NCI-H146 (cell line): ENCODE measurements around the gene TACR1.

Experiments
- DNase-seq: peaks from one replicate; lab custom pipeline; 2025; lab: John Stamatoyannopoulos, UW

Gene TACR1

GRCh38 chr2:75047189-75047991 is 151.9 kb downstream of the TACR1 start:
- DNase-seq = no peak

GRCh38 chr2:75045526-75046050 is 153.7 kb downstream of the TACR1 start:
- no peak for DNase-seq

DNA sequence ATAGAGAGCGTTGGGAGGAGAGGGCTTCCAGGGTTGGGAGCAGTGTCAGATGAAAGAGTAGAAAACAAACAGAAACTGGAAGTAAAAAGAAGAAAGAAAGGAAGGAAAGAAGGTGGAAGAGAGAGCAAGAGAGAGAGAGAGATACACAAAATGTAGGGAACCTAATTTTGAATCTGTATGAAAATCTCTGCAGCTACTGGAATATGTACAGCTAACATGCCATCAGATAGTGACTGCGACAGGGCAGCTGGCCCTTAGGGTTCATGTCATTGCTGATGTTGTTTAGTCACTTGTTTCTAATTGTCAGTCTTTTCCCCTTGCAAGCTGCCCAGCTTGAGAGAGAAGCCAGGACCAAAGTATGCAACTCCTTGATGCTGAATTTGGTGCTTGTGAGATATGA is 155.0 kb downstream of the TACR1 start:
- DNase-seq = no peak

DNA sequence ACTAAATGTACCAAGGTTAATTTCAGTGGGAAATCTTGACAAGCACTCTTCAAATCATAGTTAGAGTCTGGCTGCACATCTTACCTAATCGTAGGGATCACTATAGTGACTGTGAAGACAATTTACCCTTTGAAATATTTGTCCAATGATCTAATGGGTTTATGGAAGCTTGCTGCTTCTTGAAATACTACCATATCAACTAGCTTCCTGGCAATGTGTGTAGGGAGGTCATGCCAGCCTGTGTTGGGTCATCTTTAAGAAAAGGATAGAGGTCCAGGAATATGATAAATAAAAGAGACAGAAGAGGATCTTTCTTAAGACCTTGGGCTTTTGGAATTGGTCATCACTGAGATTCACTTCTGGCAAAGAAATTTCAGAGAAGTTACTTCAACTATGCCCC is 156.5 kb downstream of the TACR1 start:
- no peak for DNase-seq

- DNase-seq = no peak
These were observed 157.4 kb downstream of the TACR1 start for GRCh38 chr2:75041731-75042600.

- DNase-seq = no peak
These were observed 158.1 kb downstream of the TACR1 start for GRCh38 chr2:75041226-75041625.

DNA sequence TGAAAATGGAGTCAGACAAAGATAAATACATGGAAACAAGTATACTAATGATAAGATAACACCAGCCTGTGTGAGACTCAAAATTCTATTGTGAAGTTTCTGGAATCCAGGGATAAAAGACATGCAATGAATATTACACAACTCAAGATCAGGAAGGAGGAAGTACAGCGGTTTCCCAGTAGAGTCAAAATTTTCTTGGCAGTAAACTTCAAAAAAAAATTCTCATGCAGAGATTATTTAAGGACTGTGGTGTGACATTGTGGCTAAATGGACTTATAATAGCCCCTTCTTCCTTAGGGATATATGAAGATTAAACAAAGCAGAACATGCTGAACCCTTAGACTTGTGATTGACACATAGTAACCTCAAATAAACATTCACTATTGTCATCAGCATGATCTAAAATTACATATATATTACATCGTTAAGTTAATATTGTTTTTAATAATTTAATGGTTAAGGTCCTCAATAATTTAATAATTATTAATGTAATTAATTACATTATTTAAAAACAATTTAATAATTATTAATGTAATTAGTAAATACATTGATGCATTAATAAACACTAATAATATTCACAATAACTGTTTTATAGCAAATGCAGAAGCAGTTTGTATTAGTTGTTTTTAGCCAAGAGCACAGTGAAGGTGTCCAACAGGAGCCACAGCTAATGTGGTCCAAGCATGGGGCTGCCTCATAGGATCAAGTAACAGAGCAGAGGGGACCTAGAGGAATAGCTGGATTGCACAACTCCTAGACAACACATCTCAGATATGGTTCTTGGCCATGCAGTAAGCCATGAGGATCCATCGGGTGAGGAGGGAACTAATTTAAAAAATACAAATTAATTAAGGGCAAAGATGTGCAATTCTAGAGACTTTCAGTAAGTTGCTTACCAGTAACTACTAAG is 163.6 kb downstream of the TACR1 start:
- DNase-seq = no peak

DNA sequence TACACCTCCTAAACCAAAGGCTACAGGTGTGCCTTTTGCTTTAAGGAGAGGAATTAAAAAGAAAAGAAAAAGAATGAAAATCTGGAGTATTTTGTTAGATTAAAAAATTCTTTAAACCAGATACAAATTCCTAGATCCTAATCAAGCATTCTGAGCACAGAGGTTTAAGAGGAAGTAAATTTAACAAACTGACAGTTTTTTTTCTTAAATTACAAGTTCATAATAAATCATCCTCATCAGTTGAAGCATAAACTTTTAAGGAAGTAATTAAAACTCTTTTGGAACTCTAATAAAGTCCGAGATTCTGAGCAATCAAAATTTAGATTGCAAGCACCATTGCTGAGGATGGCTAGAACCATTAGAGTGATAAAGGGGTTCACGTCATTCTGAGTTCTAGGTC is 165.8 kb downstream of the TACR1 start:
- DNase-seq = no peak

DNA sequence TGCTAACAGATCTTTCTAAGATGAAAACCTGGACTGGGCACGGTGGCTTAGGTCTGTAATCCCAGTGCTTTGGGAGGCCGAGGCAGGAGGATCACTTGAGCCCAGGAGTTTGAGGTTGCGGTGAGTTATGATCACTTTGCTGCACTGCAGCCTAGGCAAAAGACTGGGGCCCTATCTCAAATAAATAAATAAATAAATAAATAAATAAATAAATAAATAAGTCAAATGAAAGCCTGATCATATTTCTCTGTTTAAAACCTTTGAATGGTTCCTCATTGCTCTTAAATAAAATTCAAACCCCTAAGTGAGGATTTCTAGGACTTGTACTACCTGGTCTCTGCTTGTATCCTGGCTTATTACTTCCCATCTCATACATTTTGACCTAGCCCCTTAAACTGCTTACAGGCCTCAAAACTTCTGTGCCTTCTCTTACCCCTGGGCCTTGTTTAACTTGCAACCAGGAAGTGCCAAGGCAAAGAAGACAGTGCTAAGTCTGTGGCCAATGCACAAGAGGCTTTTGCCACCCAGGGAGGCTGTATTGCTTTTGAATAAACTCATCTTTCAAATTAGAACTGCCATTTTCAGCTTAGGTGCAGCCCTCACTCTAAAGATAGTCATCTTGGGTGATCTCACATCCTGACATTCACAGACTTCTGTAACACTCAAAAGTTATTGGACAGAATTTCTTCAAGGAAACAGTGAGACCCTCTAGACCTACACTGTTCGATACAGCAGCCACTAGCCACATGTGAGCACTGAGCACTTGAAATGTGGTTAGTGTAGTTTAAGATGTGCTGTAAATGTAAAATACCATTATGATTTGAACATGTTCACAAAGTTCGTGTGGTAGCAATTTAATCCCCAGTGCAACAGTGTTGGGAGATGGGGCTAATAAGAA is 167.2 kb downstream of the TACR1 start:
- DNase-seq = no peak

DNA sequence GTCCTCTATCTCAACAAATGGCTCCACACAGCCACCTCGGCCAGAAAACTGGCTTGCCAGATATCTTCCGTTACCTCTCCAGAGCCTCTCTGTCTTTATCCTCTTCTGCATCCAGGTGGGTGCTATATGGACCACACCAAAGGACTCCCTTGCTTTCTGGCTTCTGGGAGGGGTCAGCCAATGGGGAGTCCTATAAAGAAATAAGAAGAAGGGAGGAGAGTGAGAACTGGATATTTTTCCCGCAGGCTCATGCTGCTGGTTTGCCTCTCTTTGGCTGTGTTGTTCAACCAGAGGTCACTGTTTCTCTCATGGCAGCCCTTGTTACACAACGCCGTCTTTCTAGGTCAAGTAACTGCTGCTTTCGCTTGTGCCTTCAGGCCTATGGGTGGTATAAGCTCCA is 168.1 kb downstream of the TACR1 start:
- DNase-seq = no peak

- DNase-seq = no peak
These were observed 168.9 kb downstream of the TACR1 start for GRCh38 chr2:75030218-75031009.

DNA sequence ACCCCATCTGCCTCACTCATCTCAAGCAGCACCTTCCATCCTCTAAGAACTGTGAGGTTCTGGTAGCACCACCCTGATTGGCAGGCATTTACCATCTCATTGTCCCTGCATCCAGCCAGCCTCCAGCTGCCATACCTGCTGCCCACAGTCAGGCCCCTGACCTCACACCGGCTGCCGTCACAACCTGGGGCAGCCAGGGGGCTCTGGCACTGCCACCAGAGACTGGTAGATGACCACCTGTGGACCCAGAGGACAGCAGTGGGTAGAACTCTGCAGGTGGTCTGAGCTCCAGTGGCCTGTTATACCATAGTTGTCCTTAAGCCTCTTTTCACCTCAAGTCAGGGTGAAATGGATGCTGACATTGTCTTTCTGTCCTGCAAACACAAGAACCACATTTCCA is 171.4 kb downstream of the TACR1 start:
- DNase-seq = no peak

DNA sequence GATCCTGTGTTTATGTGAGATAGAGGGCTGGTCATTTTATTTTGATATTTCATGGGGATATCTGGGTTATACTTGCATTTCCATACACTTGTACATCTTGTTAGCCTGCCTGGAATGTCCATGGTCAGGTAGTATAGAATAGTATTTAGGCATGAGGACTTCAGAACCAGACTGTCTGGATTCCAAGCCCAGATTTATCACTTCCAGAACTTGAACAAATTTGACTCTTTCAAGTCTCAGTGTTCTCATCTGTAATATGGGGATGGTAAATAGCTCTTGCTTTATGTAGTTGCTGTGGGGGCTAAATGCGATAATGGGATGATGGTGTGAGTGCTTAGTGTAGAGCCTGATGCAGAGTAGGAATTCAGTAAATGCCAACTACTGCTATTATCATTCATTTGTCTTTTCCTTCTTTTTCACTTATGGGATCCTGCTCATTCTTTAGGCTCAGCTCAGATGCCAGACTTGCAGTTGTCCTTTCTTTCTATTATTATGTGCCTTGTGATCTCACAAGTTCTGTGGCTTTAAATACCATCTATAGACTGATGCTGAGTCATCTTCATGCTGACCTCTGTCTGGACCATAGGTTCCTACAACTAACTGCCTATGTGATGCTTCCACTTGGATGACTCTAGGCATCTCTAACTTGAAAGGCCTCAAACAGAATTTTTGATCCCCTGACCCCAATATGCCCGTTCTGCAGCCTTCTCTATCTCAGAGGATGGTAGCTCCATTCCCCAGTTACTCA is 173.5 kb downstream of the TACR1 start:
- DNase-seq = no peak

- DNase-seq = no peak
These were observed 174.1 kb downstream of the TACR1 start for GRCh38 chr2:75025216-75025615.

DNA sequence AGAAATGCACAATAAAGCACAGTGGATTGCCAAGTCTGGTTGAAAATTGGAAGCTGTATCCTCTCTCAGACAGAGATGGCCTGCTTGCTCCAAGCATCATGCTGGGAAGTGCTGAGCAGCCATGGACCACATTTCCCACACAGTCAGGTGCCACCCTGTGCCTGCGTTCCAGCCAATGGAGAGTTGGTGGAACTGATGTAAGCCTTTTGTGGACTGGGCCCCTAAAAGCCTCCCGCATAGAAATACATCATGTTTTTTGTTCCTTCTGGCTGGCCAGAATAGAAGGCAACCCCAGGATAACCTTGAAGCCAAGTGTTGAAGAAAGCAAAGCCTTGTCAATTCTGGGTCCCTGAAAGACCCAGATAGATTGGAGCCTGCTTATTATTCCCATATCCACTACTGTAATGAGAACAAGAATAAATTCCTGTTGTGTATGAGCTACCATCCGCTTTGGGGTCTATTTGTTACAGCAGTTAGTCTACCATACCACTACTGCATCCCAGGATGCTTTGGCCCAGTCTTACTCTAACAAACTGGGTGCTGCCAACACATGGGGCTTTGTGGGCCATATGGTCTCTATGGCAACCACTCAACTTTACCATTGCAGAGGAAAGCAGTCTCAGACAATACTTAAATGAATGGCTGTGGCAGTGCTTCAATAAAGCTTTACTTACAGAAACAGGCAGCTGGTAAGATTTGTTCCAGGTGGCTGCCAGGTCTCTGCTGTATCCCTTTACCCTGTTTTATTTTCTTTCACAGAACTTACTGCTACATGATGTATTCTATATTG is 175.5 kb downstream of the TACR1 start:
- peak; percentile 2 for DNase-seq

GRCh38 chr2:75022516-75022915 is 176.8 kb downstream of the TACR1 start:
- DNase-seq = no peak

- no peak for DNase-seq
These were observed 177.6 kb downstream of the TACR1 start for GRCh38 chr2:75021672-75022071.

GRCh38 chr2:75020476-75020875 is 178.8 kb downstream of the TACR1 start:
- no peak for DNase-seq

GRCh38 chr2:75019790-75020189 is 179.5 kb downstream of the TACR1 start:
- DNase-seq = no peak
